ENCODE measurements around the gene PPP1R9A. TPM values are rescaled to one million over a fixed set of nuclear protein-coding genes. Genes with fewer than 3 reads are reported as not detected.
A peak's percentile ranks its signal among the peaks of the same experiment; 100 is the strongest.

Gene PPP1R9A
- total RNA-seq, 1 donor: under 0.01 TPM

DNA sequence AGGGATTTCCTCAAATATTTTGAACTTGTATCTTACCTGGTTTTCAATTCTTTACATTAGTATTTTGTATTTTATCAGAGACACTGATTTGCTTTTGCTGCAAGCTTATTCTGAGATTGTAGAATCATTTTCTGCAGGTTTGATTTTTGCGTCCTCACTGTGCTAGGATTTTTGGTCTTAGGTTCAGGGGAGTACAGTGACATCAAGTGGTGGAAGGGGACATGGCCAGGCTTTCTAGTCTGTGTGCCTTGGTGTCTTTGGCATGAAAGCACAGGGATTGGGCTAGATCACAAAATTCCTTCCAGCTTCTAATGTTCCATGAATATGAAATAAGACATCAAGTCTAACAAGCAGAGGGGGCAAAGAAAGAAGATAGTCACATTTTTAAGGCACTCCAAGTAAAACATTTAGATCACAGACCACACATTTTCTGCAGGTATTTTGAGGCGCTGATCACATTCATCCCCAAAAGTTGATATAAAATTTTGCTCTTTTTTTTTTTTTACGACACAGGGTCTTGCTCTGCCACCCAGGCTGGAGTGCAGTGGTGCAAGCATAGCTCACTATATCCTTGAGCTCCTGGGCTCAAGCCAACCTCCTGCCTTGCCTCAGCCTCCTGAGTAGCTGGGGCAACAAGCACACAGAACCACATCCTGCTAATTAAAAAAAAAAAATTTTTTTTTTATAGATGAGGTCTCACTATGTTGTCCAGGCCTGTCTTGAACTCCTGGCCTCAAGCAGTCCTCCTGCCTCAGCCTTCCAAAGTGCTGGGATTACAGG is 292.6 kb downstream of the PPP1R9A start:
- DNase-seq (ENCODE audit: low read depth): peak; percentile 51
- no peak overlapping the region for H3K4me3 ChIP-seq (ENCODE audit: low read depth, low read length)
- TF ChIP-seq, protein P1, sequence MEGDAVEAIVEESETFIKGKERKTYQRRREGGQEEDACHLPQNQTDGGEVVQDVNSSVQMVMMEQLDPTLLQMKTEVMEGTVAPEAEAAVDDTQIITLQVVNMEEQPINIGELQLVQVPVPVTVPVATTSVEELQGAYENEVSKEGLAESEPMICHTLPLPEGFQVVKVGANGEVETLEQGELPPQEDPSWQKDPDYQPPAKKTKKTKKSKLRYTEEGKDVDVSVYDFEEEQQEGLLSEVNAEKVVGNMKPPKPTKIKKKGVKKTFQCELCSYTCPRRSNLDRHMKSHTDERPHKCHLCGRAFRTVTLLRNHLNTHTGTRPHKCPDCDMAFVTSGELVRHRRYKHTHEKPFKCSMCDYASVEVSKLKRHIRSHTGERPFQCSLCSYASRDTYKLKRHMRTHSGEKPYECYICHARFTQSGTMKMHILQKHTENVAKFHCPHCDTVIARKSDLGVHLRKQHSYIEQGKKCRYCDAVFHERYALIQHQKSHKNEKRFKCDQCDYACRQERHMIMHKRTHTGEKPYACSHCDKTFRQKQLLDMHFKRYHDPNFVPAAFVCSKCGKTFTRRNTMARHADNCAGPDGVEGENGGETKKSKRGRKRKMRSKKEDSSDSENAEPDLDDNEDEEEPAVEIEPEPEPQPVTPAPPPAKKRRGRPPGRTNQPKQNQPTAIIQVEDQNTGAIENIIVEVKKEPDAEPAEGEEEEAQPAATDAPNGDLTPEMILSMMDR (IDR thresholded peaks at IDR 0.05; ENCODE audit: insufficient read depth, low read depth, low read length): peak; percentile 75

DNA sequence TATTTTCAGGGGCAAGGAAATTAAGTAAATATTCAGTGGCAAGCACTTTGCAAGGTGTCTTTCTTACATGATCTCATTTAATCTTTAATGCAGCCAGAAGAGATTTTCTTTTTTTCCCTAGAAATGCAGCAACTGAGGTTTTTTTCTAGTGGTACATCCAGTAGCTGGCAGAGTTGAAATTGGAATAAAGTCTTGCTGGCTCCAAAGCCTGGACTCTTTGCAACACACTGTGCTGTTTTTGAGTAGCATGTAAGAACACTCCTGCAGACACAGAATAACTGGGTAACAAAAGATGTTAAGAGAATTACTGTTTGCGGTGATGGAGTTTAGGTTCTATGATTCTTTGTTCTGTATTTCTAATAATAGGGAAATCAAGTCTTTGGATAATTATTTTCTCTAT is 293.3 kb downstream of the PPP1R9A start:
- H3K4me3 ChIP-seq (ENCODE audit: low read depth, low read length): no peak overlapping the region
- no peak for DNase-seq (ENCODE audit: low read depth)
- TF ChIP-seq, protein P1 (IDR thresholded peaks at IDR 0.05; ENCODE audit: insufficient read depth, low read depth, low read length): no peak

DNA sequence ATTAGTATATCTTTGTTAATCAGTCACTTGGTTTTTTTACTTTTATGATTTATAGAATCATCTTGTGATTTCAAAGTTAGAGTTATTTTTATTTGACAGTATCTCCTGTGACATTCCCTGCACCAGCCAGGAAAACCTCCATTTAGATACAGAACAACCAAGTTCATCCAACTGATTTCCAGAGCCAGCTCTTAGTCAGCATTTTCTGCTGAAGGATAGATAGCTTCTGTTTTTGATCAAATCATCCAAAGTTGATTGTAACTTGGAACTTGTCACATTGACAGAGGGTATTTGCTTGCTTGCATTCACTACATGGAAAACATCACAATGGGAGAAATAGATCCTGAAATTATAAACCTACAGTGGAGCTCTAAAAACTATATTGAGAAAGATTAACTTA is 294.3 kb downstream of the PPP1R9A start:
- TF ChIP-seq, protein P1 (IDR thresholded peaks at IDR 0.05; ENCODE audit: insufficient read depth, low read depth, low read length): no peak
- DNase-seq (ENCODE audit: low read depth): no peak
- H3K4me3 ChIP-seq (ENCODE audit: low read depth, low read length): no peak overlapping the region

DNA sequence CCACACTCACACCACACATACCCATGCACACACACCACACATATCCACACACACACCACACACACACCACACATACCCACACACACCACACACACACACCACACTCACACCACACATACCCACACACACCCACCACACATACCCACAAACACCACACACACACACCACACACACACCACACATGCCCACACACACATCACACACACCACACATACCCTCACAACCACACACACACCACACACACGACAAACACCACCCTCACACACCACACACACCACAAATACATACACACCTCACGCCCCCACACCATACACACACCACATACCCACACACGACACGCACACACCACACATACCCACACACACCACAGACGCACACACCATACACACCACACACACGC is 297.2 kb downstream of the PPP1R9A start:
- H3K4me3 ChIP-seq (ENCODE audit: low read depth, low read length): no peak overlapping the region
- TF ChIP-seq, protein P1 (IDR thresholded peaks at IDR 0.05; ENCODE audit: insufficient read depth, low read depth, low read length): no peak
- no peak for DNase-seq (ENCODE audit: low read depth)

DNA sequence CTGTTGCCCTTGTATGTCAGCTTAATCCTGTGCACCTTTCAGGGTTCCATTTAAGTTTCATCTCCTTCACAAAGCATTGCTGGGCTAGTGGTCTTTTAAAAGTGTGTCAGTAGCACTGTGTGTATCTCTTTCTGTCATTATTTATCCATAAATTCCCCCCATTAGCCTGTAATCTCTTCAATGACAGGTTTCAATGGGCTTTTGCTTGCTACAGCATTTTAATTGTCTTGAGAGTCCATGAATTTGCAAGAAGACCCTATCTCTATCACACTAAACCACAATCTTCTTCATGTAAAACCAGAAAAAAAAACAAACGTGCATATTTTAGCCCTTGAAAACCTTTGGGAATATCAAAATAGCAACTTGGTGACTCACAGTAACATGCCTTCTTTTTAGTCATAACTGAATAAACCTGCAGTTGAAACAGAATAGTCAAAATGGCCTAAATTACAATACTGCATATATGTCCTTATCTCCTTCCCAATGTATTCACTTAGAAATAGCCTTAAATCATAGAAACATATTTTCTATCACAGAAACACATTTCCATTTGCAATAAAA is 298.4 kb downstream of the PPP1R9A start:
- peak; percentile 23 for DNase-seq (ENCODE audit: low read depth)
- TF ChIP-seq, protein P1 (IDR thresholded peaks at IDR 0.05; ENCODE audit: insufficient read depth, low read depth, low read length): no peak
- H3K4me3 ChIP-seq (ENCODE audit: low read depth, low read length): no peak overlapping the region

DNA sequence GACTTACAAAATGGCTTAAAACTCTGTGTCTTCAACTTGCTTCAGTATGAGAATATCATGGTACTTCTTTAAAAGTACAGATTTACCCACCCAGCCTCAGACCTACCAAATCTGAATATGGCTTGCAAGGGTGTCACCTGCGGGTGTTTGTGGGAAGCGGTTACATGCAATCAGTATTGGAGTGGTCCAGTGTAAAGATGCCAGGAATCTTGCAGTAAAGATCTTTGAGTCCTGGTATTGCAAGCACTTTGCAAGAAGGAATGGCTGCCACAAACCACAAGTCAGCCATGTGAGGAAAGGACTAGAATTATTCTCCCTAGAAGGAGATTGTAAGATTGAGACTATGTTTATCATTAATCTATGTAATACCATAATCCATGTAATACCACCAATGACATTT is 301.9 kb downstream of the PPP1R9A start:
- no peak overlapping the region for H3K4me3 ChIP-seq (ENCODE audit: low read depth, low read length)
- no peak for DNase-seq (ENCODE audit: low read depth)
- TF ChIP-seq, protein P1 (IDR thresholded peaks at IDR 0.05; ENCODE audit: insufficient read depth, low read depth, low read length): no peak

All from fibroblast of villous mesenchyme (primary cell).